WTC11 (cell line): ENCODE results near the gene HTR3B. TPM values are rescaled to one million over a fixed set of nuclear protein-coding genes. Genes with fewer than 3 reads are reported as not detected.

ENCODE experiments used
- ATAC-seq: fragments of 200-7000 bp; cut with Tn5 transposase; 2 replicates; pipeline ENCODE4 v1.10.0; 2021; ENCODE audit warnings: mild to moderate bottlenecking, moderate library complexity
- CTCF ChIA-PET: fragments of 300-600 bp; sonication (Branson Sonifier 250); formaldehyde crosslinking; loops from one replicate; lab custom pipeline; 2021; ENCODE audit warnings: antibody characterized with exemption; lab: Charles Lee
- POLR2A ChIA-PET: fragments of 350-600 bp; sonication (Branson Sonifier 250); formaldehyde crosslinking; loops from one replicate; lab custom pipeline; 2021; ENCODE audit warnings: antibody characterized with exemption; lab: Charles Lee
- DNase-seq: peaks from one replicate; pipeline ENCODE4 v3.0.0; 2021; ENCODE audit warnings: low spot score
- H3K27ac Mint-ChIP-seq: 2 replicates; pipeline ENCODE4 v1.8.0; 2021; ENCODE audit warnings: mixed read lengths
- H3K27me3 Mint-ChIP-seq: 2 replicates; pipeline ENCODE4 v1.8.0; 2021; ENCODE audit warnings: low read depth, mild to moderate bottlenecking, moderate library complexity, mixed read lengths
- H3K36me3 Mint-ChIP-seq: 2 replicates; pipeline ENCODE4 v1.8.0; 2021; ENCODE audit warnings: mixed read lengths
- H3K4me1 Mint-ChIP-seq: 2 replicates; pipeline ENCODE4 v1.8.0; 2022; ENCODE audit warnings: mixed read lengths
- H3K4me3 Mint-ChIP-seq: 2 replicates; pipeline ENCODE4 v1.8.0; 2021; ENCODE audit warnings: mild to moderate bottlenecking, moderate library complexity, mixed read lengths
- H3K9me3 Mint-ChIP-seq: 2 replicates; pipeline ENCODE4 v1.8.0; 2021; ENCODE audit warnings: mixed read lengths
- ATF1 ChIP-seq: sonication (generic); formaldehyde crosslinking; IDR thresholded peaks from 2 replicates; pipeline ENCODE4 v1.8.1; 2023; ENCODE audit warnings: mild to moderate bottlenecking, moderate library complexity, missing genetic modification reagents
- ETV6 ChIP-seq: sonication (generic); formaldehyde crosslinking; IDR thresholded peaks from 2 replicates; pipeline ENCODE4 v1.8.1; 2022; ENCODE audit warnings: mild to moderate bottlenecking, missing genetic modification reagents
- GRHL2 ChIP-seq: fragments of 250-450 bp; sonication (Bioruptor Pico); IDR thresholded peaks from 2 replicates; pipeline ENCODE4 v1.8.0; 2022; ENCODE audit warnings: mild to moderate bottlenecking, moderate library complexity; ENCODE audit not compliant: insufficient replicate concordance, severe bottlenecking
- JAZF1 ChIP-seq: fragments of 250-450 bp; sonication (Bioruptor Pico); IDR thresholded peaks from 2 replicates; pipeline ENCODE4 v1.9.0; 2021; ENCODE audit warnings: moderate library complexity, mild to moderate bottlenecking, inconsistent platforms
- MXD4 ChIP-seq: fragments of 250-450 bp; sonication (Bioruptor Pico); IDR thresholded peaks from 2 replicates; pipeline ENCODE4 v1.8.0; 2021; ENCODE audit warnings: mild to moderate bottlenecking, moderate library complexity, borderline replicate concordance
- NR2C2 ChIP-seq: sonication (generic); formaldehyde crosslinking; IDR thresholded peaks from 2 replicates; pipeline ENCODE4 v1.8.0; 2022; ENCODE audit warnings: mild to moderate bottlenecking, missing genetic modification reagents
- RORB ChIP-seq: fragments of 250-450 bp; sonication (Bioruptor Pico); IDR thresholded peaks from 2 replicates; pipeline ENCODE4 v1.9.0; 2021; ENCODE audit warnings: mild to moderate bottlenecking
- SMAD3 ChIP-seq: sonication (generic); formaldehyde crosslinking; IDR thresholded peaks from 2 replicates; pipeline ENCODE4 v1.8.0; 2022; ENCODE audit warnings: missing genetic modification reagents, mild to moderate bottlenecking, borderline replicate concordance
- ZBTB21 ChIP-seq: sonication (generic); formaldehyde crosslinking; IDR thresholded peaks from 2 replicates; pipeline ENCODE4 v1.8.1; 2023; ENCODE audit warnings: mild to moderate bottlenecking, missing genetic modification reagents, borderline replicate concordance
- ZNF317 ChIP-seq: sonication (generic); formaldehyde crosslinking; IDR thresholded peaks from 2 replicates; pipeline ENCODE4 v1.8.1; 2023; ENCODE audit warnings: low read depth, mild to moderate bottlenecking, moderate library complexity, missing genetic modification reagents, borderline replicate concordance
- total RNA-seq: library from RNA; stranded (reverse); gene quantifications from 3 replicates; pipeline ENCODE4 v1.2.3, GENCODE V29; 2021
- TF ChIP-seq, protein P1 (sequence below): sonication (generic); formaldehyde crosslinking; IDR thresholded peaks from 2 replicates; pipeline ENCODE4 v1.8.0; 2022; ENCODE audit warnings: mild to moderate bottlenecking, missing genetic modification reagents
- TF ChIP-seq, protein P2 (sequence below): sonication (generic); formaldehyde crosslinking; IDR thresholded peaks from 2 replicates; pipeline ENCODE4 v1.8.1; 2022; ENCODE audit warnings: mild to moderate bottlenecking, missing genetic modification reagents, moderate library complexity, borderline replicate concordance
- TF ChIP-seq, protein P3 (sequence below): fragments of 250-450 bp; sonication (Bioruptor Pico); IDR thresholded peaks from 2 replicates; pipeline ENCODE4 v2.1.2; 2022; ENCODE audit warnings: mild to moderate bottlenecking, moderate library complexity
- TF ChIP-seq, protein P4 (sequence below): sonication (generic); formaldehyde crosslinking; IDR thresholded peaks from 2 replicates; pipeline ENCODE4 v1.8.1; 2022; ENCODE audit warnings: mild to moderate bottlenecking, moderate library complexity, missing genetic modification reagents
- TF ChIP-seq, protein P5 (sequence below): sonication (generic); formaldehyde crosslinking; conservative IDR thresholded peaks from 2 replicates; pipeline ENCODE4 v1.8.1; 2022; ENCODE audit warnings: mild to moderate bottlenecking, missing genetic modification reagents
- TF ChIP-seq, protein P6 (sequence below): sonication (generic); formaldehyde crosslinking; IDR thresholded peaks from 2 replicates; pipeline ENCODE4 v1.8.1; 2023; ENCODE audit warnings: mild to moderate bottlenecking, missing genetic modification reagents, moderate library complexity
- TF ChIP-seq, protein P7 (sequence below): sonication (generic); formaldehyde crosslinking; IDR thresholded peaks from 2 replicates; pipeline ENCODE4 v1.8.1; 2023; ENCODE audit warnings: mild to moderate bottlenecking, moderate library complexity, missing genetic modification reagents
- TF ChIP-seq, protein P8 (sequence below): sonication (generic); formaldehyde crosslinking; IDR thresholded peaks from 2 replicates; pipeline ENCODE4 v1.8.0; 2022; ENCODE audit warnings: mild to moderate bottlenecking, missing genetic modification reagents
- TF ChIP-seq, protein P9 (sequence below): sonication (generic); formaldehyde crosslinking; IDR thresholded peaks from 2 replicates; pipeline ENCODE4 v1.8.0; 2022; ENCODE audit warnings: missing genetic modification reagents

HTR3B gene
- total RNA-seq, 1 experiment from 2014 or later, result not detected

DNA sequence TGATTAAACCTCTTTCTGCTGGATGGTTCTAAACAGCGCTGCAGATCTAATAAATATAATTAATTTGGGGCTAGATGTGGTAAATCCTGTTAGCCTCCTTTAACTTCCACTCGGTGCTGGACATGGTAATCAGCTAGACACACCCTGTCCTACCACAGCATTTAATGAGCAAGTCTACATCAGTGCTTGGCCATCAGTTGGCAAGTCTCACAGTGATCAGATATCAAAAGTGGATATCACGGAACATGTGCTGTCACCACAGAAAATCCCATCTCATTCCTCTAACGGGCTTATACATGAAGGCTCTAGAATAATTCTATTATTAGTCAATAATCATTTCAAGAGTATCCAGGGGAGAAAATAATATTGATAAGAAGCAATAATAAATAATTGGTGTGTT is 23.6 kb upstream of the HTR3B start:
- no peak for ATAC-seq
- peaks cover 24% of the 10 kb centered on the region for H3K4me1 Mint-ChIP-seq
- peaks cover 2% of the 10 kb centered on the region; the same call in 1 of the 2 replicates for H3K27me3 Mint-ChIP-seq
- TF ChIP-seq, protein P1, sequence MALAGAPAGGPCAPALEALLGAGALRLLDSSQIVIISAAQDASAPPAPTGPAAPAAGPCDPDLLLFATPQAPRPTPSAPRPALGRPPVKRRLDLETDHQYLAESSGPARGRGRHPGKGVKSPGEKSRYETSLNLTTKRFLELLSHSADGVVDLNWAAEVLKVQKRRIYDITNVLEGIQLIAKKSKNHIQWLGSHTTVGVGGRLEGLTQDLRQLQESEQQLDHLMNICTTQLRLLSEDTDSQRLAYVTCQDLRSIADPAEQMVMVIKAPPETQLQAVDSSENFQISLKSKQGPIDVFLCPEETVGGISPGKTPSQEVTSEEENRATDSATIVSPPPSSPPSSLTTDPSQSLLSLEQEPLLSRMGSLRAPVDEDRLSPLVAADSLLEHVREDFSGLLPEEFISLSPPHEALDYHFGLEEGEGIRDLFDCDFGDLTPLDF (CRISPR knock-in tag), result no peak
- TF ChIP-seq, protein P2, sequence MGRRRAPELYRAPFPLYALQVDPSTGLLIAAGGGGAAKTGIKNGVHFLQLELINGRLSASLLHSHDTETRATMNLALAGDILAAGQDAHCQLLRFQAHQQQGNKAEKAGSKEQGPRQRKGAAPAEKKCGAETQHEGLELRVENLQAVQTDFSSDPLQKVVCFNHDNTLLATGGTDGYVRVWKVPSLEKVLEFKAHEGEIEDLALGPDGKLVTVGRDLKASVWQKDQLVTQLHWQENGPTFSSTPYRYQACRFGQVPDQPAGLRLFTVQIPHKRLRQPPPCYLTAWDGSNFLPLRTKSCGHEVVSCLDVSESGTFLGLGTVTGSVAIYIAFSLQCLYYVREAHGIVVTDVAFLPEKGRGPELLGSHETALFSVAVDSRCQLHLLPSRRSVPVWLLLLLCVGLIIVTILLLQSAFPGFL (CRISPR knock-in tag), result no peak
- TF ChIP-seq MXD4 (CRISPR knock-in tag) (no peak), RORB (CRISPR knock-in tag) (no peak)
- TF ChIP-seq, all 79 proteins: peak for 0
- peaks cover 15% of the 10 kb centered on the region for H3K9me3 Mint-ChIP-seq
- CTCF ChIA-PET, result interaction anchor here (1.3 kb wide), 1 partner anchor 14 kb away, joined by 5 read pairs; no protein-coding TSS in a partner anchor
- no peak overlapping the region for H3K27ac Mint-ChIP-seq
- DNase-seq, result no peak
- H3K36me3 Mint-ChIP-seq, result peaks cover 8% of the 10 kb centered on the region
- POLR2A ChIA-PET, result no interaction called here
- no peak overlapping the region for H3K4me3 Mint-ChIP-seq

DNA sequence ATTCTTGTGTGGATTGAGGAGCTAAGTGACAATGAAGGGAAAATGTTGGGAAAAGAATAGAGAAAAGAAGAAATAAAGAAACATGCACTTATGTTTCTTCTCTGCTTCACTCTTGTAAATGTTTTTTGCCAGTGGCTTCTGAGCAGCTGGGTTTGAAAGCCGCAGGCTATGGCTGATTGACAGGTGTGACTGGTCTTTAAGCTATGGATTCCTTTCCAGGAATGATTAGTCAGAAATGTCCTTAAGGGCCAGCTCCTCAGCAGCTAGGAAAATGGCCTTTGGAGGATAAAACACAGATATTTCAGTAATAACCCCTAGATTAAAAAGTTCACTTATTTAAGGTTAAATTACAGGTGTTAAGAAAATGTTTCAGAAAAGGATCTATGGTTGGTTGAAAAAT is 22.7 kb upstream of the HTR3B start:
- Mint-ChIP-seq H3K27me3 (peaks cover 2% of the 10 kb centered on the region; the same call in 1 of the 2 replicates), H3K4me1 (peaks cover 22% of the 10 kb centered on the region), H3K4me3 (no peak overlapping the region), H3K27ac (no peak overlapping the region), H3K9me3 (peaks cover 15% of the 10 kb centered on the region), H3K36me3 (peaks cover 8% of the 10 kb centered on the region)
- ATAC-seq (no peak), DNase-seq (no peak)
- TF ChIP-seq SMAD3 (no peak), NR2C2 (CRISPR knock-in tag) (no peak), ATF1 (CRISPR knock-in tag) (no peak), GRHL2 (CRISPR knock-in tag) (no peak), ETV6 (CRISPR knock-in tag) (no peak), JAZF1 (no peak), ZNF317 (no peak), ZBTB21 (CRISPR knock-in tag) (no peak)
- TF ChIP-seq, protein P3, sequence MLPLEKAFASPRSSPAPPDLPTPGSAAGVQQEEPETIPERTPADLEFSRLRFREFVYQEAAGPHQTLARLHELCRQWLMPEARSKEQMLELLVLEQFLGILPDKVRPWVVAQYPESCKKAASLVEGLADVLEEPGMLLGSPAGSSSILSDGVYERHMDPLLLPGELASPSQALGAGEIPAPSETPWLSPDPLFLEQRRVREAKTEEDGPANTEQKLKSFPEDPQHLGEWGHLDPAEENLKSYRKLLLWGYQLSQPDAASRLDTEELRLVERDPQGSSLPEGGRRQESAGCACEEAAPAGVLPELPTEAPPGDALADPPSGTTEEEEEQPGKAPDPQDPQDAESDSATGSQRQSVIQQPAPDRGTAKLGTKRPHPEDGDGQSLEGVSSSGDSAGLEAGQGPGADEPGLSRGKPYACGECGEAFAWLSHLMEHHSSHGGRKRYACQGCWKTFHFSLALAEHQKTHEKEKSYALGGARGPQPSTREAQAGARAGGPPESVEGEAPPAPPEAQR, result no peak
- TF ChIP-seq, protein P4, sequence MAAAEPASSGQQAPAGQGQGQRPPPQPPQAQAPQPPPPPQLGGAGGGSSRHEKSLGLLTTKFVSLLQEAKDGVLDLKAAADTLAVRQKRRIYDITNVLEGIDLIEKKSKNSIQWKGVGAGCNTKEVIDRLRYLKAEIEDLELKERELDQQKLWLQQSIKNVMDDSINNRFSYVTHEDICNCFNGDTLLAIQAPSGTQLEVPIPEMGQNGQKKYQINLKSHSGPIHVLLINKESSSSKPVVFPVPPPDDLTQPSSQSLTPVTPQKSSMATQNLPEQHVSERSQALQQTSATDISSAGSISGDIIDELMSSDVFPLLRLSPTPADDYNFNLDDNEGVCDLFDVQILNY (CRISPR knock-in tag), result no peak
- TF ChIP-seq, protein P5, sequence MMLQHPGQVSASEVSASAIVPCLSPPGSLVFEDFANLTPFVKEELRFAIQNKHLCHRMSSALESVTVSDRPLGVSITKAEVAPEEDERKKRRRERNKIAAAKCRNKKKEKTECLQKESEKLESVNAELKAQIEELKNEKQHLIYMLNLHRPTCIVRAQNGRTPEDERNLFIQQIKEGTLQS (CRISPR knock-in tag), result no peak
- TF ChIP-seq, protein P6, sequence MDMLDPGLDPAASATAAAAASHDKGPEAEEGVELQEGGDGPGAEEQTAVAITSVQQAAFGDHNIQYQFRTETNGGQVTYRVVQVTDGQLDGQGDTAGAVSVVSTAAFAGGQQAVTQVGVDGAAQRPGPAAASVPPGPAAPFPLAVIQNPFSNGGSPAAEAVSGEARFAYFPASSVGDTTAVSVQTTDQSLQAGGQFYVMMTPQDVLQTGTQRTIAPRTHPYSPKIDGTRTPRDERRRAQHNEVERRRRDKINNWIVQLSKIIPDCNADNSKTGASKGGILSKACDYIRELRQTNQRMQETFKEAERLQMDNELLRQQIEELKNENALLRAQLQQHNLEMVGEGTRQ, result no peak
- TF ChIP-seq, protein P7, sequence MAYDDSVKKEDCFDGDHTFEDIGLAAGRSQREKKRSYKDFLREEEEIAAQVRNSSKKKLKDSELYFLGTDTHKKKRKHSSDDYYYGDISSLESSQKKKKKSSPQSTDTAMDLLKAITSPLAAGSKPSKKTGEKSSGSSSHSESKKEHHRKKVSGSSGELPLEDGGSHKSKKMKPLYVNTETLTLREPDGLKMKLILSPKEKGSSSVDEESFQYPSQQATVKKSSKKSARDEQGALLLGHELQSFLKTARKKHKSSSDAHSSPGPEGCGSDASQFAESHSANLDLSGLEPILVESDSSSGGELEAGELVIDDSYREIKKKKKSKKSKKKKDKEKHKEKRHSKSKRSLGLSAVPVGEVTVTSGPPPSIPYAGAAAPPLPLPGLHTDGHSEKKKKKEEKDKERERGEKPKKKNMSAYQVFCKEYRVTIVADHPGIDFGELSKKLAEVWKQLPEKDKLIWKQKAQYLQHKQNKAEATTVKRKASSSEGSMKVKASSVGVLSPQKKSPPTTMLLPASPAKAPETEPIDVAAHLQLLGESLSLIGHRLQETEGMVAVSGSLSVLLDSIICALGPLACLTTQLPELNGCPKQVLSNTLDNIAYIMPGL (CRISPR knock-in tag), result no peak
- TF ChIP-seq, protein P8, sequence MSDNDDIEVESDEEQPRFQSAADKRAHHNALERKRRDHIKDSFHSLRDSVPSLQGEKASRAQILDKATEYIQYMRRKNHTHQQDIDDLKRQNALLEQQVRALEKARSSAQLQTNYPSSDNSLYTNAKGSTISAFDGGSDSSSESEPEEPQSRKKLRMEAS (CRISPR knock-in tag), result no peak
- TF ChIP-seq, protein P9, sequence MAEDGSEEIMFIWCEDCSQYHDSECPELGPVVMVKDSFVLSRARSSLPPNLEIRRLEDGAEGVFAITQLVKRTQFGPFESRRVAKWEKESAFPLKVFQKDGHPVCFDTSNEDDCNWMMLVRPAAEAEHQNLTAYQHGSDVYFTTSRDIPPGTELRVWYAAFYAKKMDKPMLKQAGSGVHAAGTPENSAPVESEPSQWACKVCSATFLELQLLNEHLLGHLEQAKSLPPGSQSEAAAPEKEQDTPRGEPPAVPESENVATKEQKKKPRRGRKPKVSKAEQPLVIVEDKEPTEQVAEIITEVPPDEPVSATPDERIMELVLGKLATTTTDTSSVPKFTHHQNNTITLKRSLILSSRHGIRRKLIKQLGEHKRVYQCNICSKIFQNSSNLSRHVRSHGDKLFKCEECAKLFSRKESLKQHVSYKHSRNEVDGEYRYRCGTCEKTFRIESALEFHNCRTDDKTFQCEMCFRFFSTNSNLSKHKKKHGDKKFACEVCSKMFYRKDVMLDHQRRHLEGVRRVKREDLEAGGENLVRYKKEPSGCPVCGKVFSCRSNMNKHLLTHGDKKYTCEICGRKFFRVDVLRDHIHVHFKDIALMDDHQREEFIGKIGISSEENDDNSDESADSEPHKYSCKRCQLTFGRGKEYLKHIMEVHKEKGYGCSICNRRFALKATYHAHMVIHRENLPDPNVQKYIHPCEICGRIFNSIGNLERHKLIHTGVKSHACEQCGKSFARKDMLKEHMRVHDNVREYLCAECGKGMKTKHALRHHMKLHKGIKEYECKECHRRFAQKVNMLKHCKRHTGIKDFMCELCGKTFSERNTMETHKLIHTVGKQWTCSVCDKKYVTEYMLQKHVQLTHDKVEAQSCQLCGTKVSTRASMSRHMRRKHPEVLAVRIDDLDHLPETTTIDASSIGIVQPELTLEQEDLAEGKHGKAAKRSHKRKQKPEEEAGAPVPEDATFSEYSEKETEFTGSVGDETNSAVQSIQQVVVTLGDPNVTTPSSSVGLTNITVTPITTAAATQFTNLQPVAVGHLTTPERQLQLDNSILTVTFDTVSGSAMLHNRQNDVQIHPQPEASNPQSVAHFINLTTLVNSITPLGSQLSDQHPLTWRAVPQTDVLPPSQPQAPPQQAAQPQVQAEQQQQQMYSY (CRISPR knock-in tag), result no peak
- POLR2A ChIA-PET, result no interaction called here
- CTCF ChIA-PET, result interaction anchor here (1.1 to 1.3 kb wide), 3 partner anchors 14 to 76 kb away, joined by 3 to 5 read pairs (median 4); no protein-coding TSS in a partner anchor
